Activated T-helper 17 cell treated with anti-CD3 and anti-CD28 coated beads, Interleukin-2, amount 50 U/mL, for 72 hours (primary cell): ENCODE data around the gene TSPAN10. TPM values are rescaled to one million over a fixed set of nuclear protein-coding genes. Genes with fewer than 3 reads are reported as not detected.

Experiments used
- ATAC-seq: fragments of 150-1000 bp; cut with Tn5 transposase; replicated peaks from 2 replicates; pipeline ENCODE4 v1.10.0; 2021; ENCODE audit warnings: mild to moderate bottlenecking, moderate library complexity
- H3K27ac Mint-ChIP-seq: one replicate; pipeline ENCODE4 v1.8.0; 2022; ENCODE audit warnings: mixed read lengths
- H3K27me3 Mint-ChIP-seq: one replicate; pipeline ENCODE4 v1.8.0; 2022; ENCODE audit warnings: mixed read lengths
- H3K36me3 Mint-ChIP-seq: one replicate; pipeline ENCODE4 v1.8.0; 2022; ENCODE audit warnings: low read depth, mild to moderate bottlenecking, mixed read lengths
- H3K4me1 Mint-ChIP-seq: one replicate; pipeline ENCODE4 v1.8.0; 2022; ENCODE audit warnings: mixed read lengths
- H3K4me3 Mint-ChIP-seq: one replicate; pipeline ENCODE4 v1.8.0; 2022; ENCODE audit warnings: mild to moderate bottlenecking, mixed read lengths
- H3K9me3 Mint-ChIP-seq: one replicate; pipeline ENCODE4 v1.8.0; 2022; ENCODE audit warnings: mixed read lengths
- total RNA-seq, 2 donors: library from RNA; stranded (reverse); gene quantifications; one replicate each; pipeline ENCODE4 v1.2.3, GENCODE V29; 2022

TSPAN10 gene
- total RNA-seq, 2 donors from 2014 or later: 0.30 to 1.4 TPM

- H3K27me3 Mint-ChIP-seq: peaks cover 4% of the 10 kb centered on the region
- ATAC-seq: no peak
Measured at GRCh38 chr17:81644976-81645952, 8.3 kb downstream of the TSPAN10 start.

GRCh38 chr17:81646869-81647600 lies 10.0 kb downstream of the TSPAN10 start:
- Mint-ChIP-seq H3K27ac (no peak overlapping the region), H3K27me3 (peaks cover 8% of the 10 kb centered on the region), H3K9me3 (no peaks in the 10 kb centered on the region), H3K36me3 (no peaks in the 10 kb centered on the region), H3K4me1 (peaks cover 5% of the 10 kb centered on the region), H3K4me3 (no peak overlapping the region)
- no peak for ATAC-seq

More at GRCh38 chr17:81644976-81645952, 8.3 kb downstream of the TSPAN10 start:
- no peak overlapping the region for H3K4me3 Mint-ChIP-seq
- no peaks in the 10 kb centered on the region for H3K4me1 Mint-ChIP-seq
- no peaks in the 10 kb centered on the region for H3K36me3 Mint-ChIP-seq
- H3K9me3 Mint-ChIP-seq: no peaks in the 10 kb centered on the region
- H3K27ac Mint-ChIP-seq: no peak overlapping the region

GRCh38 chr17:81647640-81648012 lies 10.6 kb downstream of the TSPAN10 start:
- Mint-ChIP-seq H3K4me3 (no peak overlapping the region), H3K36me3 (no peaks in the 10 kb centered on the region), H3K27ac (no peak overlapping the region), H3K4me1 (peaks cover 5% of the 10 kb centered on the region), H3K27me3 (peaks cover 8% of the 10 kb centered on the region), H3K9me3 (no peaks in the 10 kb centered on the region)
- no peak for ATAC-seq

GRCh38 chr17:81648013-81648706 lies 11.2 kb downstream of the TSPAN10 start:
- Mint-ChIP-seq H3K36me3 (no peaks in the 10 kb centered on the region), H3K27me3 (peaks cover 8% of the 10 kb centered on the region), H3K9me3 (no peaks in the 10 kb centered on the region), H3K4me1 (peaks cover 5% of the 10 kb centered on the region), H3K27ac (no peak overlapping the region), H3K4me3 (no peak overlapping the region)
- ATAC-seq: no peak

GRCh38 chr17:81648707-81649085 lies 11.7 kb downstream of the TSPAN10 start:
- Mint-ChIP-seq H3K27ac (no peak overlapping the region), H3K36me3 (no peaks in the 10 kb centered on the region), H3K4me3 (no peak overlapping the region), H3K9me3 (no peaks in the 10 kb centered on the region), H3K27me3 (peaks cover 8% of the 10 kb centered on the region), H3K4me1 (peaks cover 5% of the 10 kb centered on the region)
- no peak for ATAC-seq

GRCh38 chr17:81650951-81651350 lies 14.0 kb downstream of the TSPAN10 start:
- ATAC-seq: no peak
- Mint-ChIP-seq H3K9me3 (no peaks in the 10 kb centered on the region), H3K4me1 (peaks cover 5% of the 10 kb centered on the region), H3K27me3 (peaks cover 8% of the 10 kb centered on the region), H3K4me3 (no peak overlapping the region), H3K36me3 (no peaks in the 10 kb centered on the region), H3K27ac (no peak overlapping the region)

GRCh38 chr17:81651692-81652091 lies 14.7 kb downstream of the TSPAN10 start:
- no peak overlapping the region for H3K27ac Mint-ChIP-seq
- no peaks in the 10 kb centered on the region for H3K9me3 Mint-ChIP-seq
- H3K36me3 Mint-ChIP-seq: no peaks in the 10 kb centered on the region
- H3K4me3 Mint-ChIP-seq: no peak overlapping the region
- peaks cover 5% of the 10 kb centered on the region for H3K4me1 Mint-ChIP-seq
- ATAC-seq: no peak
- peaks cover 8% of the 10 kb centered on the region for H3K27me3 Mint-ChIP-seq

GRCh38 chr17:81652906-81653771 lies 16.1 kb downstream of the TSPAN10 start:
- ATAC-seq: peak; percentile 38
- Mint-ChIP-seq H3K27ac (peak overlapping the region; percentile 73), H3K36me3 (no peaks in the 10 kb centered on the region), H3K4me3 (peak overlapping the region; percentile 37), H3K27me3 (peaks cover 4% of the 10 kb centered on the region), H3K4me1 (peaks cover 5% of the 10 kb centered on the region), H3K9me3 (no peaks in the 10 kb centered on the region)

- H3K36me3 Mint-ChIP-seq: no peaks in the 10 kb centered on the region
- ATAC-seq: no peak
- peaks cover 5% of the 10 kb centered on the region for H3K4me1 Mint-ChIP-seq
- H3K9me3 Mint-ChIP-seq: no peaks in the 10 kb centered on the region
- no peak overlapping the region for H3K27ac Mint-ChIP-seq
- no peak overlapping the region for H3K4me3 Mint-ChIP-seq
- peaks cover 4% of the 10 kb centered on the region for H3K27me3 Mint-ChIP-seq
Measured at GRCh38 chr17:81655378-81656117, 18.6 kb downstream of the TSPAN10 start.

GRCh38 chr17:81656118-81656743 lies 19.2 kb downstream of the TSPAN10 start, which contains the start of gene PDE6G:
Gene PDE6G, minus strand, starts transcription at chr17:81656542. Its CDS starts 3,237 bp downstream, at chr17:81653305.
- Mint-ChIP-seq H3K36me3 (no peaks in the 10 kb centered on the region), H3K4me3 (no peak within 1 kb of the TSS), H3K27ac (peak within 1 kb of the TSS; percentile 17), H3K4me1 (peaks cover 5% of the 10 kb centered on the region), H3K9me3 (no peaks in the 10 kb centered on the region), H3K27me3 (peaks cover 4% of the 10 kb centered on the region)
- ATAC-seq: no peak

- H3K4me3 Mint-ChIP-seq: no peak overlapping the region
- no peaks in the 10 kb centered on the region for H3K36me3 Mint-ChIP-seq
- H3K9me3 Mint-ChIP-seq: no peaks in the 10 kb centered on the region
- H3K4me1 Mint-ChIP-seq: peaks cover 2% of the 10 kb centered on the region
- ATAC-seq: no peak
- H3K27ac Mint-ChIP-seq: peak overlapping the region; percentile 17
- H3K27me3 Mint-ChIP-seq: peaks cover 1% of the 10 kb centered on the region
Measured at GRCh38 chr17:81656835-81657234, 19.8 kb downstream of the TSPAN10 start.

- H3K9me3 Mint-ChIP-seq: no peaks in the 10 kb centered on the region
- no peak overlapping the region for H3K4me3 Mint-ChIP-seq
- no peaks in the 10 kb centered on the region for H3K36me3 Mint-ChIP-seq
- no peaks in the 10 kb centered on the region for H3K4me1 Mint-ChIP-seq
- no peak for ATAC-seq
- H3K27me3 Mint-ChIP-seq: no peaks in the 10 kb centered on the region
- H3K27ac Mint-ChIP-seq: no peak overlapping the region
Measured at GRCh38 chr17:81659038-81659437, 22.0 kb downstream of the TSPAN10 start.

GRCh38 chr17:81660441-81660840 lies 23.4 kb downstream of the TSPAN10 start:
- H3K36me3 Mint-ChIP-seq: peaks cover 7% of the 10 kb centered on the region
- peaks cover 4% of the 10 kb centered on the region for H3K4me1 Mint-ChIP-seq
- ATAC-seq: no peak
- H3K27me3 Mint-ChIP-seq: no peaks in the 10 kb centered on the region
- H3K4me3 Mint-ChIP-seq: no peak overlapping the region
- H3K9me3 Mint-ChIP-seq: no peaks in the 10 kb centered on the region
- peak overlapping the region; percentile 66 for H3K27ac Mint-ChIP-seq
